WTC11 (cell line): ENCODE measurements around the gene NDUFV1. TPM values are rescaled to one million over a fixed set of nuclear protein-coding genes. Genes with fewer than 3 reads are reported as not detected.

Source experiments
- ATAC-seq: fragments of 200-7000 bp; cut with Tn5 transposase; 2 replicates; pipeline ENCODE4 v1.10.0; 2021; ENCODE audit warnings: mild to moderate bottlenecking, moderate library complexity
- CTCF ChIA-PET: fragments of 300-600 bp; sonication (Branson Sonifier 250); formaldehyde crosslinking; loops from one replicate; lab custom pipeline; 2021; ENCODE audit warnings: antibody characterized with exemption; lab: Charles Lee
- POLR2A ChIA-PET: fragments of 350-600 bp; sonication (Branson Sonifier 250); formaldehyde crosslinking; loops from one replicate; lab custom pipeline; 2021; ENCODE audit warnings: antibody characterized with exemption; lab: Charles Lee
- DNase-seq: peaks from one replicate; pipeline ENCODE4 v3.0.0; 2021; ENCODE audit warnings: low spot score
- H3K27ac Mint-ChIP-seq: 2 replicates; pipeline ENCODE4 v1.8.0; 2021; ENCODE audit warnings: mixed read lengths
- H3K27me3 Mint-ChIP-seq: 2 replicates; pipeline ENCODE4 v1.8.0; 2021; ENCODE audit warnings: low read depth, mild to moderate bottlenecking, moderate library complexity, mixed read lengths
- H3K36me3 Mint-ChIP-seq: 2 replicates; pipeline ENCODE4 v1.8.0; 2021; ENCODE audit warnings: mixed read lengths
- H3K4me1 Mint-ChIP-seq: 2 replicates; pipeline ENCODE4 v1.8.0; 2022; ENCODE audit warnings: mixed read lengths
- H3K4me3 Mint-ChIP-seq: 2 replicates; pipeline ENCODE4 v1.8.0; 2021; ENCODE audit warnings: mild to moderate bottlenecking, moderate library complexity, mixed read lengths
- H3K9me3 Mint-ChIP-seq: 2 replicates; pipeline ENCODE4 v1.8.0; 2021; ENCODE audit warnings: mixed read lengths
- CBFB ChIP-seq: sonication (generic); formaldehyde crosslinking; IDR thresholded peaks from 2 replicates; pipeline ENCODE4 v1.8.1; 2022; ENCODE audit warnings: mild to moderate bottlenecking, low read depth, missing genetic modification reagents
- CREM ChIP-seq: sonication (generic); formaldehyde crosslinking; IDR thresholded peaks from 2 replicates; pipeline ENCODE4 v1.8.1; 2022; ENCODE audit warnings: mild to moderate bottlenecking, missing genetic modification reagents, moderate library complexity
- FOXP1 ChIP-seq: sonication (generic); formaldehyde crosslinking; IDR thresholded peaks from 2 replicates; pipeline ENCODE4 v1.8.0; 2022; ENCODE audit warnings: missing genetic modification reagents, mild to moderate bottlenecking, moderate library complexity, borderline replicate concordance
- GRHL2 ChIP-seq: fragments of 250-450 bp; sonication (Bioruptor Pico); IDR thresholded peaks from 2 replicates; pipeline ENCODE4 v1.8.0; 2022; ENCODE audit warnings: mild to moderate bottlenecking, moderate library complexity; ENCODE audit not compliant: insufficient replicate concordance, severe bottlenecking
- JAZF1 ChIP-seq: fragments of 250-450 bp; sonication (Bioruptor Pico); IDR thresholded peaks from 2 replicates; pipeline ENCODE4 v1.9.0; 2021; ENCODE audit warnings: moderate library complexity, mild to moderate bottlenecking, inconsistent platforms
- MYBL2 ChIP-seq: sonication (generic); formaldehyde crosslinking; IDR thresholded peaks from 2 replicates; pipeline ENCODE4 v1.8.1; 2023; ENCODE audit warnings: mild to moderate bottlenecking, moderate library complexity, missing genetic modification reagents
- NFE2L1 ChIP-seq: sonication (generic); formaldehyde crosslinking; IDR thresholded peaks from 2 replicates; pipeline ENCODE4 v1.8.1; 2023; ENCODE audit warnings: missing genetic modification reagents
- RORB ChIP-seq: fragments of 250-450 bp; sonication (Bioruptor Pico); IDR thresholded peaks from 2 replicates; pipeline ENCODE4 v1.9.0; 2021; ENCODE audit warnings: mild to moderate bottlenecking
- TCF7 ChIP-seq: sonication (generic); formaldehyde crosslinking; IDR thresholded peaks from 2 replicates; pipeline ENCODE4 v1.8.0; 2022; ENCODE audit warnings: mild to moderate bottlenecking, low read depth, missing genetic modification reagents, moderate library complexity
- TP53 ChIP-seq: sonication (generic); formaldehyde crosslinking; IDR thresholded peaks from 2 replicates; pipeline ENCODE4 v1.8.1; 2023; ENCODE audit warnings: mild to moderate bottlenecking, missing genetic modification reagents
- ZNF138 ChIP-seq: sonication (generic); formaldehyde crosslinking; conservative IDR thresholded peaks from 2 replicates; pipeline ENCODE4 v1.8.1; 2022; ENCODE audit warnings: mild to moderate bottlenecking, moderate library complexity, missing genetic modification reagents
- ZNF396 ChIP-seq: fragments of 250-450 bp; sonication (Bioruptor Pico); IDR thresholded peaks from 2 replicates; pipeline ENCODE4 v1.8.0; 2021; ENCODE audit warnings: mild to moderate bottlenecking, moderate library complexity, borderline replicate concordance
- total RNA-seq: library from RNA; stranded (reverse); gene quantifications from 3 replicates; pipeline ENCODE4 v1.2.3, GENCODE V29; 2021
- TF ChIP-seq, protein P1 (sequence below): sonication (generic); formaldehyde crosslinking; conservative IDR thresholded peaks from 2 replicates; pipeline ENCODE4 v1.8.1; 2023; ENCODE audit warnings: mild to moderate bottlenecking, low read depth, missing genetic modification reagents, moderate library complexity
- TF ChIP-seq, protein P2 (sequence below): sonication (generic); formaldehyde crosslinking; IDR thresholded peaks from 2 replicates; pipeline ENCODE4 v1.8.1; 2023; ENCODE audit warnings: mild to moderate bottlenecking, moderate library complexity, missing genetic modification reagents
- TF ChIP-seq, protein P3 (sequence below): sonication (generic); formaldehyde crosslinking; IDR thresholded peaks from 2 replicates; pipeline ENCODE4 v1.8.0; 2022; ENCODE audit warnings: missing genetic modification reagents
- TF ChIP-seq, protein P4 (sequence below): sonication (generic); formaldehyde crosslinking; IDR thresholded peaks from 2 replicates; pipeline ENCODE4 v1.8.1; 2022; ENCODE audit warnings: low read depth, missing genetic modification reagents, borderline replicate concordance
- TF ChIP-seq, protein P5 (sequence below): fragments of 250-450 bp; sonication (Bioruptor Pico); IDR thresholded peaks from 2 replicates; pipeline ENCODE4 v1.8.0; 2021; ENCODE audit warnings: mild to moderate bottlenecking
- TF ChIP-seq, protein P6 (sequence below): sonication (generic); formaldehyde crosslinking; IDR thresholded peaks from 2 replicates; pipeline ENCODE4 v1.8.1; 2022; ENCODE audit warnings: mild to moderate bottlenecking, missing genetic modification reagents, moderate library complexity, borderline replicate concordance
- TF ChIP-seq, protein P7 (sequence below): sonication (generic); formaldehyde crosslinking; IDR thresholded peaks from 2 replicates; pipeline ENCODE4 v1.8.0; 2023; ENCODE audit warnings: mild to moderate bottlenecking, missing genetic modification reagents

Gene NDUFV1
- total RNA-seq, 1 experiment from 2014 or later, result 231 TPM

DNA sequence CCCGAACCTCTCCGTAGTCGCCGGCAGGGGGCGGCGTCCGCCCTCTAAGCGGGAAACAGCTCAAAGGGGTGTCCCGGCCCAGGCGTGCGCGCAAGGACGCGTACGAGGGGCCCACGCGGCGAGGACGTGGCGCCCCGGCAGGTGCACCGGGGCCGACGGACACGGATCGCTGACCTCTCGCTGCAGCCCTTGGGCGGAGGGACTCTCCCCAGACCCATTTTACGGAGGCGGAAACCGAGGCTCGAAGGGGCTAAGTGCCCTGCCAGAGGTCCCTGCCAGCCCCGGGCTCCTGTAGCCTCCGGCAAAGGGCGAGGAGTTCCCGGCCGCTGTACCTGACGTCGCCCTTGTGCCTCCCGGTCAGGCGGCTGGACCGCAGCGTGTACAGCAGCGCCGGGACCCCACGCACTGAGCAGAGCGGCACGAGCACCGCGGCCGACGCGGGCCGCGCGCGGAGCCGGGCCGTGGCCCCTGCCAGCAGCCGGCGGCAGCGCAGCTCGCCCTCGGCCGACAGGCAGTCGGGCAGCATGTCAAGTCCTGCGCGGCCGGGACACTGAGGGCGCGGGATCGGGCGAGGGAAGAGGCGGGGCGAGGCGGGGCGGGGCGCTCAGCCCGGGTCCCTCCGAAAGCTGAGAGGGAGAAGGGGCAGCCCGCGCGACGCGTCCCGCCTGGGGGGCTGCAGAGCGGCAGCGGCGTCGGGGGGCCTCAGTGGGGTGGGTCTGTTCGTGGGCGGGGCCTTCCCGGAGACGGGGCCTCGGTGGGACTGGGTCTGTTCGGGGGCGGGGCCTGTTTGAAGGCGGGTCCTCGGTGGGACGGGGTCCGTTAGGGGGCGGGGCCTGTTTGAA lies 22.9 kb downstream of the NDUFV1 start, which contains the start of gene NUDT8:
NUDT8 (minus strand) TSS at position 552 of the 842 bp plus-strand sequence; CDS start at position 526, 26 bp downstream.
- DNase-seq (peak; percentile 99), ATAC-seq (peak; percentile 66)
- H3K4me1 Mint-ChIP-seq, result peaks cover 29% of the 10 kb centered on the region
- ChIA-PET POLR2A (interaction anchor here (0.6 to 3.4 kb wide), 9 partner anchors 9 to 276 kb away, joined by 3 to 13 read pairs (median 4); partner anchors contain the start of genes GSTP1 and POLD4), CTCF (interaction anchor here (0.5 to 5.3 kb wide), 47 partner anchors 9 to 538 kb away, joined by 3 to 200 read pairs (median 6); partner anchors contain the start of genes ACY3, ALDH3B2, ANKRD13D and GSTP1)
- peaks cover 25% of the 10 kb centered on the region for H3K36me3 Mint-ChIP-seq
- peak within 1 kb of the TSS; percentile 79 for H3K4me3 Mint-ChIP-seq
- no peaks in the 10 kb centered on the region; the same call in 1 of the 2 replicates for H3K27me3 Mint-ChIP-seq
- H3K9me3 Mint-ChIP-seq, result peaks cover 10% of the 10 kb centered on the region; the same call in 1 of the 2 replicates
- H3K27ac Mint-ChIP-seq, result peak within 1 kb of the TSS; percentile 89
- TF ChIP-seq ZNF138 (CRISPR knock-in tag), result no peak
- TF ChIP-seq, protein P1, sequence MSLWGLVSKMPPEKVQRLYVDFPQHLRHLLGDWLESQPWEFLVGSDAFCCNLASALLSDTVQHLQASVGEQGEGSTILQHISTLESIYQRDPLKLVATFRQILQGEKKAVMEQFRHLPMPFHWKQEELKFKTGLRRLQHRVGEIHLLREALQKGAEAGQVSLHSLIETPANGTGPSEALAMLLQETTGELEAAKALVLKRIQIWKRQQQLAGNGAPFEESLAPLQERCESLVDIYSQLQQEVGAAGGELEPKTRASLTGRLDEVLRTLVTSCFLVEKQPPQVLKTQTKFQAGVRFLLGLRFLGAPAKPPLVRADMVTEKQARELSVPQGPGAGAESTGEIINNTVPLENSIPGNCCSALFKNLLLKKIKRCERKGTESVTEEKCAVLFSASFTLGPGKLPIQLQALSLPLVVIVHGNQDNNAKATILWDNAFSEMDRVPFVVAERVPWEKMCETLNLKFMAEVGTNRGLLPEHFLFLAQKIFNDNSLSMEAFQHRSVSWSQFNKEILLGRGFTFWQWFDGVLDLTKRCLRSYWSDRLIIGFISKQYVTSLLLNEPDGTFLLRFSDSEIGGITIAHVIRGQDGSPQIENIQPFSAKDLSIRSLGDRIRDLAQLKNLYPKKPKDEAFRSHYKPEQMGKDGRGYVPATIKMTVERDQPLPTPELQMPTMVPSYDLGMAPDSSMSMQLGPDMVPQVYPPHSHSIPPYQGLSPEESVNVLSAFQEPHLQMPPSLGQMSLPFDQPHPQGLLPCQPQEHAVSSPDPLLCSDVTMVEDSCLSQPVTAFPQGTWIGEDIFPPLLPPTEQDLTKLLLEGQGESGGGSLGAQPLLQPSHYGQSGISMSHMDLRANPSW (CRISPR knock-in tag), result no peak
- peak; percentile 55; the same call in 1 of the 2 replicates for TF ChIP-seq CREM
- peak; percentile 65; the same call in 1 of the 2 replicates for TF ChIP-seq TP53
- TF ChIP-seq ZNF396 (CRISPR knock-in tag), result no peak
- TF ChIP-seq GRHL2 (CRISPR knock-in tag), result no peak
- TF ChIP-seq, protein P2, sequence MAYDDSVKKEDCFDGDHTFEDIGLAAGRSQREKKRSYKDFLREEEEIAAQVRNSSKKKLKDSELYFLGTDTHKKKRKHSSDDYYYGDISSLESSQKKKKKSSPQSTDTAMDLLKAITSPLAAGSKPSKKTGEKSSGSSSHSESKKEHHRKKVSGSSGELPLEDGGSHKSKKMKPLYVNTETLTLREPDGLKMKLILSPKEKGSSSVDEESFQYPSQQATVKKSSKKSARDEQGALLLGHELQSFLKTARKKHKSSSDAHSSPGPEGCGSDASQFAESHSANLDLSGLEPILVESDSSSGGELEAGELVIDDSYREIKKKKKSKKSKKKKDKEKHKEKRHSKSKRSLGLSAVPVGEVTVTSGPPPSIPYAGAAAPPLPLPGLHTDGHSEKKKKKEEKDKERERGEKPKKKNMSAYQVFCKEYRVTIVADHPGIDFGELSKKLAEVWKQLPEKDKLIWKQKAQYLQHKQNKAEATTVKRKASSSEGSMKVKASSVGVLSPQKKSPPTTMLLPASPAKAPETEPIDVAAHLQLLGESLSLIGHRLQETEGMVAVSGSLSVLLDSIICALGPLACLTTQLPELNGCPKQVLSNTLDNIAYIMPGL, result peak; percentile 84; the same call in 1 of the 2 replicates
- TF ChIP-seq RORB (CRISPR knock-in tag), result no peak
- TF ChIP-seq JAZF1 (CRISPR knock-in tag), result no peak
- TF ChIP-seq MYBL2 (CRISPR knock-in tag), result no peak
- TF ChIP-seq NFE2L1, result no peak; the same call in 1 of the 2 replicates
- TF ChIP-seq, protein P3, sequence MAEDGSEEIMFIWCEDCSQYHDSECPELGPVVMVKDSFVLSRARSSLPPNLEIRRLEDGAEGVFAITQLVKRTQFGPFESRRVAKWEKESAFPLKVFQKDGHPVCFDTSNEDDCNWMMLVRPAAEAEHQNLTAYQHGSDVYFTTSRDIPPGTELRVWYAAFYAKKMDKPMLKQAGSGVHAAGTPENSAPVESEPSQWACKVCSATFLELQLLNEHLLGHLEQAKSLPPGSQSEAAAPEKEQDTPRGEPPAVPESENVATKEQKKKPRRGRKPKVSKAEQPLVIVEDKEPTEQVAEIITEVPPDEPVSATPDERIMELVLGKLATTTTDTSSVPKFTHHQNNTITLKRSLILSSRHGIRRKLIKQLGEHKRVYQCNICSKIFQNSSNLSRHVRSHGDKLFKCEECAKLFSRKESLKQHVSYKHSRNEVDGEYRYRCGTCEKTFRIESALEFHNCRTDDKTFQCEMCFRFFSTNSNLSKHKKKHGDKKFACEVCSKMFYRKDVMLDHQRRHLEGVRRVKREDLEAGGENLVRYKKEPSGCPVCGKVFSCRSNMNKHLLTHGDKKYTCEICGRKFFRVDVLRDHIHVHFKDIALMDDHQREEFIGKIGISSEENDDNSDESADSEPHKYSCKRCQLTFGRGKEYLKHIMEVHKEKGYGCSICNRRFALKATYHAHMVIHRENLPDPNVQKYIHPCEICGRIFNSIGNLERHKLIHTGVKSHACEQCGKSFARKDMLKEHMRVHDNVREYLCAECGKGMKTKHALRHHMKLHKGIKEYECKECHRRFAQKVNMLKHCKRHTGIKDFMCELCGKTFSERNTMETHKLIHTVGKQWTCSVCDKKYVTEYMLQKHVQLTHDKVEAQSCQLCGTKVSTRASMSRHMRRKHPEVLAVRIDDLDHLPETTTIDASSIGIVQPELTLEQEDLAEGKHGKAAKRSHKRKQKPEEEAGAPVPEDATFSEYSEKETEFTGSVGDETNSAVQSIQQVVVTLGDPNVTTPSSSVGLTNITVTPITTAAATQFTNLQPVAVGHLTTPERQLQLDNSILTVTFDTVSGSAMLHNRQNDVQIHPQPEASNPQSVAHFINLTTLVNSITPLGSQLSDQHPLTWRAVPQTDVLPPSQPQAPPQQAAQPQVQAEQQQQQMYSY (CRISPR knock-in tag), result no peak
- TF ChIP-seq TCF7 (CRISPR knock-in tag), result peak; percentile 81; the same call in 1 of the 2 replicates
- peak; percentile 75; the same call in 1 of the 2 replicates for TF ChIP-seq FOXP1 (CRISPR knock-in tag)
- TF ChIP-seq CBFB, result 0 out of 2 replicates have a peak, but pooled peaks have one; percentile 23
- TF ChIP-seq, protein P4, sequence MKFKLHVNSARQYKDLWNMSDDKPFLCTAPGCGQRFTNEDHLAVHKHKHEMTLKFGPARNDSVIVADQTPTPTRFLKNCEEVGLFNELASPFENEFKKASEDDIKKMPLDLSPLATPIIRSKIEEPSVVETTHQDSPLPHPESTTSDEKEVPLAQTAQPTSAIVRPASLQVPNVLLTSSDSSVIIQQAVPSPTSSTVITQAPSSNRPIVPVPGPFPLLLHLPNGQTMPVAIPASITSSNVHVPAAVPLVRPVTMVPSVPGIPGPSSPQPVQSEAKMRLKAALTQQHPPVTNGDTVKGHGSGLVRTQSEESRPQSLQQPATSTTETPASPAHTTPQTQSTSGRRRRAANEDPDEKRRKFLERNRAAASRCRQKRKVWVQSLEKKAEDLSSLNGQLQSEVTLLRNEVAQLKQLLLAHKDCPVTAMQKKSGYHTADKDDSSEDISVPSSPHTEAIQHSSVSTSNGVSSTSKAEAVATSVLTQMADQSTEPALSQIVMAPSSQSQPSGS, result no peak
- TF ChIP-seq, protein P5, sequence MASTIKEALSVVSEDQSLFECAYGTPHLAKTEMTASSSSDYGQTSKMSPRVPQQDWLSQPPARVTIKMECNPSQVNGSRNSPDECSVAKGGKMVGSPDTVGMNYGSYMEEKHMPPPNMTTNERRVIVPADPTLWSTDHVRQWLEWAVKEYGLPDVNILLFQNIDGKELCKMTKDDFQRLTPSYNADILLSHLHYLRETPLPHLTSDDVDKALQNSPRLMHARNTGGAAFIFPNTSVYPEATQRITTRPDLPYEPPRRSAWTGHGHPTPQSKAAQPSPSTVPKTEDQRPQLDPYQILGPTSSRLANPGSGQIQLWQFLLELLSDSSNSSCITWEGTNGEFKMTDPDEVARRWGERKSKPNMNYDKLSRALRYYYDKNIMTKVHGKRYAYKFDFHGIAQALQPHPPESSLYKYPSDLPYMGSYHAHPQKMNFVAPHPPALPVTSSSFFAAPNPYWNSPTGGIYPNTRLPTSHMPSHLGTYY, result peak; percentile 89
- TF ChIP-seq, protein P6, sequence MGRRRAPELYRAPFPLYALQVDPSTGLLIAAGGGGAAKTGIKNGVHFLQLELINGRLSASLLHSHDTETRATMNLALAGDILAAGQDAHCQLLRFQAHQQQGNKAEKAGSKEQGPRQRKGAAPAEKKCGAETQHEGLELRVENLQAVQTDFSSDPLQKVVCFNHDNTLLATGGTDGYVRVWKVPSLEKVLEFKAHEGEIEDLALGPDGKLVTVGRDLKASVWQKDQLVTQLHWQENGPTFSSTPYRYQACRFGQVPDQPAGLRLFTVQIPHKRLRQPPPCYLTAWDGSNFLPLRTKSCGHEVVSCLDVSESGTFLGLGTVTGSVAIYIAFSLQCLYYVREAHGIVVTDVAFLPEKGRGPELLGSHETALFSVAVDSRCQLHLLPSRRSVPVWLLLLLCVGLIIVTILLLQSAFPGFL, result no peak
- TF ChIP-seq, protein P7, sequence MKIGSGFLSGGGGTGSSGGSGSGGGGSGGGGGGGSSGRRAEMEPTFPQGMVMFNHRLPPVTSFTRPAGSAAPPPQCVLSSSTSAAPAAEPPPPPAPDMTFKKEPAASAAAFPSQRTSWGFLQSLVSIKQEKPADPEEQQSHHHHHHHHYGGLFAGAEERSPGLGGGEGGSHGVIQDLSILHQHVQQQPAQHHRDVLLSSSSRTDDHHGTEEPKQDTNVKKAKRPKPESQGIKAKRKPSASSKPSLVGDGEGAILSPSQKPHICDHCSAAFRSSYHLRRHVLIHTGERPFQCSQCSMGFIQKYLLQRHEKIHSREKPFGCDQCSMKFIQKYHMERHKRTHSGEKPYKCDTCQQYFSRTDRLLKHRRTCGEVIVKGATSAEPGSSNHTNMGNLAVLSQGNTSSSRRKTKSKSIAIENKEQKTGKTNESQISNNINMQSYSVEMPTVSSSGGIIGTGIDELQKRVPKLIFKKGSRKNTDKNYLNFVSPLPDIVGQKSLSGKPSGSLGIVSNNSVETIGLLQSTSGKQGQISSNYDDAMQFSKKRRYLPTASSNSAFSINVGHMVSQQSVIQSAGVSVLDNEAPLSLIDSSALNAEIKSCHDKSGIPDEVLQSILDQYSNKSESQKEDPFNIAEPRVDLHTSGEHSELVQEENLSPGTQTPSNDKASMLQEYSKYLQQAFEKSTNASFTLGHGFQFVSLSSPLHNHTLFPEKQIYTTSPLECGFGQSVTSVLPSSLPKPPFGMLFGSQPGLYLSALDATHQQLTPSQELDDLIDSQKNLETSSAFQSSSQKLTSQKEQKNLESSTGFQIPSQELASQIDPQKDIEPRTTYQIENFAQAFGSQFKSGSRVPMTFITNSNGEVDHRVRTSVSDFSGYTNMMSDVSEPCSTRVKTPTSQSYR, result no peak
